ENCODE measurements around the gene KBTBD12. TPM values are rescaled to one million over a fixed set of nuclear protein-coding genes. Genes with fewer than 3 reads are reported as not detected.

KBTBD12 gene
- total and polyA plus RNA-seq, 5 donors from 2014 or later = not detected

- H3K4me1 ChIP-seq (ENCODE audit: control insufficient read depth, insufficient read depth, low read length, poor library complexity, severe bottlenecking) = no peaks in the 10 kb centered on the region
- peaks cover 9% of the 10 kb centered on the region for H3K27me3 ChIP-seq (ENCODE audit: control insufficient read depth, insufficient read depth, low read length)
- H3K9me3 ChIP-seq (ENCODE audit: control insufficient read depth in 2 of 2, low read length in 2 of 2) = no peaks in the 10 kb centered on the region
- H3K4me3 ChIP-seq (ENCODE audit: low read depth, low read length) = no peak overlapping the region
- Mint-ChIP-seq H3K36me3 (no peaks in the 10 kb centered on the region), H3K27me3 (peaks cover 23% of the 10 kb centered on the region), H3K9me3 (peaks cover 0 to 4% (median 0%) of the 10 kb centered on the region in 7 donors), H3K4me1 (no peaks in the 10 kb centered on the region), H3K27ac (no peak overlapping the region), H3K4me3 (no peak overlapping the region)
- ATAC-seq (ENCODE audit: low read depth in 2 of 2) (no peak), DNase-seq (no peak)
- H3K27ac ChIP-seq (ENCODE audit: insufficient read depth, low read length, poor library complexity, severe bottlenecking) = no peak overlapping the region
- H3K36me3 ChIP-seq (ENCODE audit: control insufficient read depth, insufficient read depth, low read length) = no peaks in the 10 kb centered on the region
Observed at GRCh38 chr3:127964053-127964452, 49.0 kb downstream of the KBTBD12 start.

- Mint-ChIP-seq H3K4me3 (no peak overlapping the region), H3K36me3 (no peaks in the 10 kb centered on the region), H3K27ac (no peak overlapping the region), H3K9me3 (peaks cover 0 to 4% (median 0%) of the 10 kb centered on the region in 7 donors), H3K27me3 (peaks cover 20% of the 10 kb centered on the region), H3K4me1 (no peaks in the 10 kb centered on the region)
- DNase-seq (no peak), ATAC-seq (ENCODE audit: low read depth in 2 of 2) (no peak)
- Histone ChIP-seq H3K9me3 (ENCODE audit: control insufficient read depth in 2 of 2, low read length in 2 of 2) (no peaks in the 10 kb centered on the region), H3K27me3 (ENCODE audit: control insufficient read depth, insufficient read depth, low read length) (peaks cover 9% of the 10 kb centered on the region), H3K36me3 (ENCODE audit: control insufficient read depth, insufficient read depth, low read length) (no peaks in the 10 kb centered on the region), H3K27ac (ENCODE audit: insufficient read depth, low read length, poor library complexity, severe bottlenecking) (no peak overlapping the region), H3K4me3 (ENCODE audit: low read depth, low read length) (no peak overlapping the region), H3K4me1 (ENCODE audit: control insufficient read depth, insufficient read depth, low read length, poor library complexity, severe bottlenecking) (no peaks in the 10 kb centered on the region)
Observed at GRCh38 chr3:127964816-127965215, 49.8 kb downstream of the KBTBD12 start.

DNA sequence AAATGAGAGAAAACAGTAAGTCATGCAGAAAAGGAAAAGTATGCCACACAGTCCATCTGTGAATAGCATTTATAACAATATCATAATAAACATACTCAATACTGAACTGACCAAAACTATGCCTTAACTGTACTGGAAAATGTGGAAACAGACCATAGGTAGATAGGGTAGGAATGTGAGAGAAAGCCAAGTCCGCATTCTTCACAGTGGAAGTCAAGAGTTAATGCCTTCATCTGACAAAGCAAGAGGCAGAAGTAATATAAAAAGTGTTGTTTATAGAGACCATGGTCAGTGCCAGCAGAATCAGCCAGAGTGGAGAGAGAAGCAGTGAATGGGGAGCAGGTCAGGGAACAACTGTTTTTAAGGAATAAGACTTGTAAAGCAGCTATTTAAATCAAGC lies 52.3 kb downstream of the KBTBD12 start:
- Histone ChIP-seq H3K4me1 (ENCODE audit: control insufficient read depth, insufficient read depth, low read length, poor library complexity, severe bottlenecking) (no peaks in the 10 kb centered on the region), H3K36me3 (ENCODE audit: control insufficient read depth, insufficient read depth, low read length) (no peaks in the 10 kb centered on the region), H3K27ac (ENCODE audit: insufficient read depth, low read length, poor library complexity, severe bottlenecking) (no peak overlapping the region), H3K27me3 (ENCODE audit: control insufficient read depth, insufficient read depth, low read length) (peaks cover 15% of the 10 kb centered on the region), H3K4me3 (ENCODE audit: low read depth, low read length) (no peak overlapping the region), H3K9me3 (ENCODE audit: control insufficient read depth in 2 of 2, low read length in 2 of 2) (no peaks in the 10 kb centered on the region)
- DNase-seq (no peak), ATAC-seq (ENCODE audit: low read depth in 2 of 2) (no peak)
- H3K9me3 Mint-ChIP-seq = peaks cover 0 to 4% (median 0%) of the 10 kb centered on the region in 7 donors
- no peaks in the 10 kb centered on the region for H3K4me1 Mint-ChIP-seq
- H3K27ac Mint-ChIP-seq = no peak overlapping the region
- peaks cover 20% of the 10 kb centered on the region for H3K27me3 Mint-ChIP-seq
- no peak overlapping the region for H3K4me3 Mint-ChIP-seq
- H3K36me3 Mint-ChIP-seq = no peaks in the 10 kb centered on the region

GRCh38 chr3:127970966-127971592 lies 56.0 kb downstream of the KBTBD12 start:
- Histone ChIP-seq H3K4me3 (ENCODE audit: low read depth, low read length) (no peak overlapping the region), H3K9me3 (ENCODE audit: control insufficient read depth in 2 of 2, low read length in 2 of 2) (no peaks in the 10 kb centered on the region), H3K4me1 (ENCODE audit: control insufficient read depth, insufficient read depth, low read length, poor library complexity, severe bottlenecking) (no peaks in the 10 kb centered on the region), H3K36me3 (ENCODE audit: control insufficient read depth, insufficient read depth, low read length) (no peaks in the 10 kb centered on the region), H3K27ac (ENCODE audit: insufficient read depth, low read length, poor library complexity, severe bottlenecking) (no peak overlapping the region), H3K27me3 (ENCODE audit: control insufficient read depth, insufficient read depth, low read length) (peaks cover 27% of the 10 kb centered on the region)
- DNase-seq = peak in 2 of 3 donors; percentile 4 to 43
- Mint-ChIP-seq H3K4me1 (no peaks in the 10 kb centered on the region), H3K9me3 (peaks cover 0 to 4% (median 0%) of the 10 kb centered on the region in 7 donors), H3K27ac (no peak overlapping the region), H3K27me3 (peaks cover 42% of the 10 kb centered on the region), H3K4me3 (no peak overlapping the region), H3K36me3 (no peaks in the 10 kb centered on the region)
- peak in 1 of 2 donors; percentile 47 for ATAC-seq (ENCODE audit: low read depth in 2 of 2)

DNA sequence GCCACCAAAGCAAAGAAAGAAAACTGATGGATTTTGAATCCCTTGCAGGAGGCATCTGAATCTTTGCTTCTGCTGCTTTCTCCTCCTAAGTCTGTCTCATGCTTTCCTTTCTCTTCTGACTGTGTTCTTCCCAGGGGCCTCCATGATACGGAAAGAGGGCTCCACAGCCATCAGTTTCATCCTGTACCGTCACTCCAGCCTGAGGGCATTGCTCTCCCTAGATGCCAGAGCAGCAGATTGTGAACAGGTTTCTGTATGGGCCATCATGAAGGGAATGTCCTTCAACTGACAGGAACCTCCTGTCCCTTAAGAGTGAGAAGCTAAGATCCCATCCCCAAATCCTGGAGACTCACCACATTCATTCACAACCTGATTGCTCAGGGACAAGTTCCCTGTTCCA lies 59.2 kb downstream of the KBTBD12 start:
- Mint-ChIP-seq H3K27ac (no peak overlapping the region), H3K27me3 (peaks cover 33% of the 10 kb centered on the region), H3K4me1 (no peaks in the 10 kb centered on the region), H3K36me3 (no peaks in the 10 kb centered on the region), H3K4me3 (no peak overlapping the region), H3K9me3 (peaks cover 0 to 4% (median 0%) of the 10 kb centered on the region in 7 donors)
- ATAC-seq (ENCODE audit: low read depth in 2 of 2) (no peak), DNase-seq (no peak)
- Histone ChIP-seq H3K4me3 (ENCODE audit: low read depth, low read length) (no peak overlapping the region), H3K36me3 (ENCODE audit: control insufficient read depth, insufficient read depth, low read length) (no peaks in the 10 kb centered on the region), H3K27ac (ENCODE audit: insufficient read depth, low read length, poor library complexity, severe bottlenecking) (no peak overlapping the region), H3K9me3 (ENCODE audit: control insufficient read depth in 2 of 2, low read length in 2 of 2) (no peaks in the 10 kb centered on the region), H3K4me1 (ENCODE audit: control insufficient read depth, insufficient read depth, low read length, poor library complexity, severe bottlenecking) (no peaks in the 10 kb centered on the region), H3K27me3 (ENCODE audit: control insufficient read depth, insufficient read depth, low read length) (peaks cover 25% of the 10 kb centered on the region)

DNA sequence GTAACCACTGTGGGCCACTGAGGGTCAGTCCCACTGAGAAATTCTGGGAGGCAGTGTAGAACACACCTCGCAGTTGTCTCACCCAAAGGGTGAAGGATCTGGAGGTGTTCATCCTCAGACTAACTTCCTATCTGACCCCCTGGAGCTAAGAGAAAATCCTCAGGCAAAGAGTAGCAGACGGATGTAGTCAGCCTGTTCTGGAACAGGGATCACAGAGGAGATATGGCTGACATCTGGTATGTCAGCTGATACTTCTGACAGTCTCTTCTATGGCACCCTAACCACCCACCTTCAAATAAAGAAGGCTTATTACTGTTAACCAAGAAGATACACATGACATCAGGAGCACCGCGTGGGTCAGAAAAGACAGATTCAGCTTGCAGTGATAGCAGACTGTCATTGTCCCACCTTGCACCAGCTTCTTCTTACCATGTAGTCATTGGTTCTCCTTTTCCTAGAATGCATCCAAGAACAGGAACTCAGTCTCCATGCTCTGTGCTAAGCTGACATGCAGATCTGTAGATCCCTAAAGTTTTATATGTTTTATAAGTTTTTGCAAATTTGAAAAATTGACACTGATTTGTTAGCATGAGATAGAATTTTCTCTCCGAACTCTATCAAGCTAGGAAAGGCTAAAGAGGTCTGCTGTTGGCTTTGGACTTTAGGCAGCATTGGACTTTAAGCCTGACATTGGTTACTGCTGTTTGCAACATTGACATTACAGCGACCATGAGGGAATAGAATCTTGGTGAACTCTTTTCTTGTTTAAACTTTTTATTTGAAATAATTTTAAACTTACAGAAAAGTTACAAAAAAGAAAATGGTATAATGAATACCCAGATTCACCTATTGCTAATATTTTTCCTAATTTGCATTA lies 60.4 kb downstream of the KBTBD12 start:
- Histone ChIP-seq H3K36me3 (ENCODE audit: control insufficient read depth, insufficient read depth, low read length) (no peaks in the 10 kb centered on the region), H3K9me3 (ENCODE audit: control insufficient read depth in 2 of 2, low read length in 2 of 2) (no peaks in the 10 kb centered on the region), H3K4me1 (ENCODE audit: control insufficient read depth, insufficient read depth, low read length, poor library complexity, severe bottlenecking) (no peaks in the 10 kb centered on the region), H3K4me3 (ENCODE audit: low read depth, low read length) (no peak overlapping the region), H3K27ac (ENCODE audit: insufficient read depth, low read length, poor library complexity, severe bottlenecking) (no peak overlapping the region), H3K27me3 (ENCODE audit: control insufficient read depth, insufficient read depth, low read length) (peaks cover 25% of the 10 kb centered on the region)
- H3K27me3 Mint-ChIP-seq = peaks cover 33% of the 10 kb centered on the region
- H3K4me3 Mint-ChIP-seq = no peak overlapping the region
- DNase-seq (no peak), ATAC-seq (ENCODE audit: low read depth in 2 of 2) (no peak)
- peaks cover 0 to 4% (median 0%) of the 10 kb centered on the region in 7 donors for H3K9me3 Mint-ChIP-seq
- H3K4me1 Mint-ChIP-seq = no peaks in the 10 kb centered on the region
- H3K27ac Mint-ChIP-seq = no peak overlapping the region
- H3K36me3 Mint-ChIP-seq = no peaks in the 10 kb centered on the region

- peaks cover 14% of the 10 kb centered on the region for H3K27me3 ChIP-seq (ENCODE audit: control insufficient read depth, insufficient read depth, low read length)
- no peak overlapping the region for H3K4me3 ChIP-seq (ENCODE audit: low read depth, low read length)
- no peak for ATAC-seq (ENCODE audit: low read depth in 2 of 2)
- no peak for DNase-seq
- Mint-ChIP-seq H3K4me3 (no peak overlapping the region), H3K9me3 (peaks cover 0 to 4% (median 0%) of the 10 kb centered on the region in 7 donors), H3K27me3 (peaks cover 34% of the 10 kb centered on the region), H3K4me1 (no peaks in the 10 kb centered on the region), H3K27ac (no peak overlapping the region), H3K36me3 (peaks cover under 1% of the 10 kb centered on the region)
- no peak overlapping the region for H3K27ac ChIP-seq (ENCODE audit: insufficient read depth, low read length, poor library complexity, severe bottlenecking)
- H3K4me1 ChIP-seq (ENCODE audit: control insufficient read depth, insufficient read depth, low read length, poor library complexity, severe bottlenecking) = no peaks in the 10 kb centered on the region
- H3K9me3 ChIP-seq (ENCODE audit: control insufficient read depth in 2 of 2, low read length in 2 of 2) = no peaks in the 10 kb centered on the region
- H3K36me3 ChIP-seq (ENCODE audit: control insufficient read depth, insufficient read depth, low read length) = no peaks in the 10 kb centered on the region
Observed at GRCh38 chr3:127978636-127979035, 63.6 kb downstream of the KBTBD12 start.

All from CD4-positive, CD25-positive, alpha-beta regulatory T cell (primary cell).